ENCODE results near the gene NPHP3.
"Not testable (repeated sequence)": the region's sequence is repeated elsewhere in the genome, so short reads cannot be mapped to it uniquely, and the experiment has no call there.

NPHP3 gene

GRCh38 chr3:132641427-132641826 lies 80.8 kb downstream of the NPHP3 start:
- not testable (repeated sequence) for DNase-seq

DNA sequence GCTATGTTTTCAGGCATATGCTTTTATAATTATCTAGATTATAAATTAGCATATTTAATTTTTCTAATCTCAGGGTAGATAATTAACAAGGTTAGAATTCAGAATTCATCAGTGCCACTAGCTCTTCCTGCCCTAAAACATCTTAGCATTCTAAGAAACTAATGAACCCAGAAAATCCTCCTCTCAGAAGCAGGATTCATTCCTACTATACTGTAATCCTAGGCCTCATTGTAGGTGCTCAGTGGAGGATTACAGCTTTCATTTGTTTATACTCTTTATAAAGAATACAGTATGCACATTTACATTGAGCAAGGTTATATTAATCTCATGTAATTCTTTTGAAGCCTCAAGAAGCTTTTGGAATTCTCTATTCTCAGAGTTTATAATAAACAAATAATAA lies 83.5 kb downstream of the NPHP3 start:
- no peak for DNase-seq

- DNase-seq = no peak
Observed at GRCh38 chr3:132637590-132637989, 84.6 kb downstream of the NPHP3 start.

DNA sequence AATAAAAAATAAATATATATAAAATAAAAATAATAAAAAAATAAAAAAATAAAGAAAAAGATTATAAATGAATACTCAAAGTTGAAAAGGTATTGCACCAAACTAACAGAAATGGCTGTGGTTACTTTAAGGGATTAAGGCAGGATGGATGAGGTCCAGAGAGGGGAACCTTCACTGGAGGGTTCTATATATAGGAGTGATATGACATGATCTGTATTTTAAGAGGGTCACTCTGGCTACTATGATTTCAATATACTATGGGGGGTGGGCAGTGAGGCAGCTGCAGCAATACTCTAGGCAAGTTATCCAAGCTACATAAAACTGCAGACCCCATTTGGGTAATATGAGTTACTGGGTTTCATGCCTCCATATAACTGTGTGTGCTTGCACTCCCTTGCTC lies 87.2 kb downstream of the NPHP3 start:
- no peak for DNase-seq

Data from stimulated activated CD4-positive, alpha-beta T cell treated with anti-CD3 and anti-CD28 coated beads, Interleukin-1b, Interleukin-23, amount 100 ng/mL, for 48 hours (primary cell).